GM18909 (cell line): ENCODE data around the gene PHYH.

Experiments
- ATAC-seq: cut with Tn5 transposase; IDR thresholded peaks from one replicate; pipeline ENCODE4 v1.9.1; 2021; ENCODE audit warnings: mild to moderate bottlenecking; ENCODE audit not compliant: unreplicated experiment, poor library complexity

The PHYH gene

GRCh38 chr10:13233358-13233757, 66.5 kb downstream of the PHYH start:
- no peak for ATAC-seq

- ATAC-seq, result no peak
Measured at GRCh38 chr10:13231808-13232207, 68.1 kb downstream of the PHYH start.

- no peak for ATAC-seq
Measured at GRCh38 chr10:13231190-13231589, 68.7 kb downstream of the PHYH start.
